ENCODE measurements around the gene CKS1B.
A peak's percentile ranks its signal among the peaks of the same experiment; 100 is the strongest.

Gene CKS1B

DNA sequence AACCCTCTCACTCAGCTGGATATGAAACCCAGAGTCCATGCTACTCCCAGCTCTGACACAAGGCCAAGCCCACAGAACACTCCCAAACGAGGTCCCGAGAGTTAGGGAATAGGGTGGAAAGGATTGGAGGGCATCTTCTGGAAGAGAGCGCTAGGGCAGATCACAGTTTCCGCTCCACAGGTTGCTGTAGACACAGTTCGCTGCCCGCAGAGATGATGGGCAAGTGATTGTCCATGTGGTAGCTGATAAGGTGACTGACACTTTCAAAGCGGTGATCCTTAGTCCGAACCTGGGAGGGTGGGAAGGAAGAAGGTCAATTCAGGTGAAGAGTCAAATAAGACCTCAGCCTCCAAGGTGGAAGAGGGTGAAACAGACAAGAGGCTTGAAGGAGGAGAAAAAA, 10.8 kb upstream of the CKS1B start:
- TF ChIP-seq POLR2AphosphoS5 (IDR thresholded peaks at IDR 0.05; ENCODE audit: low read depth, low read length) (no peak; the same call in 1 of the 2 replicates), TAF1 (IDR thresholded peaks at IDR 0.05; ENCODE audit: borderline replicate concordance, insufficient read depth, low read length) (no peak), SIN3A (IDR thresholded peaks at IDR 0.05; ENCODE audit: borderline replicate concordance, insufficient read depth, low read length) (no peak), FOXP2 (optimal IDR thresholded peaks at IDR 0.05; ENCODE audit: borderline replicate concordance, extremely low read depth, extremely low read length, insufficient read depth) (no peak)
- TF ChIP-seq, protein P1, sequence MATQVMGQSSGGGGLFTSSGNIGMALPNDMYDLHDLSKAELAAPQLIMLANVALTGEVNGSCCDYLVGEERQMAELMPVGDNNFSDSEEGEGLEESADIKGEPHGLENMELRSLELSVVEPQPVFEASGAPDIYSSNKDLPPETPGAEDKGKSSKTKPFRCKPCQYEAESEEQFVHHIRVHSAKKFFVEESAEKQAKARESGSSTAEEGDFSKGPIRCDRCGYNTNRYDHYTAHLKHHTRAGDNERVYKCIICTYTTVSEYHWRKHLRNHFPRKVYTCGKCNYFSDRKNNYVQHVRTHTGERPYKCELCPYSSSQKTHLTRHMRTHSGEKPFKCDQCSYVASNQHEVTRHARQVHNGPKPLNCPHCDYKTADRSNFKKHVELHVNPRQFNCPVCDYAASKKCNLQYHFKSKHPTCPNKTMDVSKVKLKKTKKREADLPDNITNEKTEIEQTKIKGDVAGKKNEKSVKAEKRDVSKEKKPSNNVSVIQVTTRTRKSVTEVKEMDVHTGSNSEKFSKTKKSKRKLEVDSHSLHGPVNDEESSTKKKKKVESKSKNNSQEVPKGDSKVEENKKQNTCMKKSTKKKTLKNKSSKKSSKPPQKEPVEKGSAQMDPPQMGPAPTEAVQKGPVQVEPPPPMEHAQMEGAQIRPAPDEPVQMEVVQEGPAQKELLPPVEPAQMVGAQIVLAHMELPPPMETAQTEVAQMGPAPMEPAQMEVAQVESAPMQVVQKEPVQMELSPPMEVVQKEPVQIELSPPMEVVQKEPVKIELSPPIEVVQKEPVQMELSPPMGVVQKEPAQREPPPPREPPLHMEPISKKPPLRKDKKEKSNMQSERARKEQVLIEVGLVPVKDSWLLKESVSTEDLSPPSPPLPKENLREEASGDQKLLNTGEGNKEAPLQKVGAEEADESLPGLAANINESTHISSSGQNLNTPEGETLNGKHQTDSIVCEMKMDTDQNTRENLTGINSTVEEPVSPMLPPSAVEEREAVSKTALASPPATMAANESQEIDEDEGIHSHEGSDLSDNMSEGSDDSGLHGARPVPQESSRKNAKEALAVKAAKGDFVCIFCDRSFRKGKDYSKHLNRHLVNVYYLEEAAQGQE (IDR thresholded peaks at IDR 0.05; ENCODE audit: insufficient read depth in 1 of 2, low read depth in 2 of 2, low read length in 2 of 2) = no peak

DNA sequence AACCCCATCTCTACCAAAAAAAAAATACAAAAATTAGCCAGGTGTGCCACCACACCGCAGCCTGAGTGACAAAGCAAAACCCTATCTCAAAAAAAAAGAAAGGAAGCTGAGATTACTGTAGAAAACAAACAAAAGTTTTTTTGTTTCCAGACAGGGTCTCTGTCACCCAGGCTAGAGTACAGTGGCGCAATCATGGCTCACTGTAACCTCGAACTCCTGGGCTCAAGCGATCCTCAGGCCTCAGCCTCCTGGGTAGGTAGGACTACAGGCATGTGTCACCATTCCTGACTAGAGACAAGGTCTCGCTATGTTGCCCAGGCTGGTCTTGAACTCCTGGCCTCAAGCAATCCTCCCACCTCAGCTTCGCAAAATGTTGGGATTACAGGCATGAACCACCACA, 10.1 kb upstream of the CKS1B start:
- TF ChIP-seq SIN3A (IDR thresholded peaks at IDR 0.05; ENCODE audit: borderline replicate concordance, insufficient read depth, low read length) (no peak), TAF1 (IDR thresholded peaks at IDR 0.05; ENCODE audit: borderline replicate concordance, insufficient read depth, low read length) (no peak), POLR2AphosphoS5 (IDR thresholded peaks at IDR 0.05; ENCODE audit: low read depth, low read length) (no peak), FOXP2 (optimal IDR thresholded peaks at IDR 0.05; ENCODE audit: borderline replicate concordance, extremely low read depth, extremely low read length, insufficient read depth) (no peak)
- TF ChIP-seq, protein P1 (IDR thresholded peaks at IDR 0.05; ENCODE audit: insufficient read depth in 1 of 2, low read depth in 2 of 2, low read length in 2 of 2) = no peak

DNA sequence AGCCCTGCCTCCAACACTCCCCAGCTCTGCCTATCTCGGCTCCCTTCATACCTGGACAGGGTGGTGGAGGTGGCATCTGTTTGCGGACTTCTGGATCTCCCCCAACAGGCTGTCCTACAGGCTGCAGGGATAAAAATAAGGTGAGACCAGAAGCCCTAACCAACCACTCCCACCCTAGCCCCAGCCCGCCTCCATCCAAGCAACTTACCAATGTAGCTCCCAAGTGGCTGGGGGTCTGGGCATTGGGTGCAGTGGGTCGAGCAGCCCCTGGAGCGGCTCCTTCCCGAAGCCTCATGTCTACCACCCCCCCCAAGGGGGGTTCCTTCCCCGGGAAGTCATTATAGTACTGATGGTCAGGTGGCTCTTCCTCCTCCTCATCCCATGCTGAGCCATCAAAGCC, 8.4 kb upstream of the CKS1B start:
- no peak for TF ChIP-seq TAF1 (IDR thresholded peaks at IDR 0.05; ENCODE audit: borderline replicate concordance, insufficient read depth, low read length)
- no peak for TF ChIP-seq SIN3A (IDR thresholded peaks at IDR 0.05; ENCODE audit: borderline replicate concordance, insufficient read depth, low read length)
- no peak for TF ChIP-seq POLR2AphosphoS5 (IDR thresholded peaks at IDR 0.05; ENCODE audit: low read depth, low read length)
- no peak for TF ChIP-seq FOXP2 (optimal IDR thresholded peaks at IDR 0.05; ENCODE audit: borderline replicate concordance, extremely low read depth, extremely low read length, insufficient read depth)
- TF ChIP-seq, protein P1 (IDR thresholded peaks at IDR 0.05; ENCODE audit: insufficient read depth in 1 of 2, low read depth in 2 of 2, low read length in 2 of 2) = no peak

DNA sequence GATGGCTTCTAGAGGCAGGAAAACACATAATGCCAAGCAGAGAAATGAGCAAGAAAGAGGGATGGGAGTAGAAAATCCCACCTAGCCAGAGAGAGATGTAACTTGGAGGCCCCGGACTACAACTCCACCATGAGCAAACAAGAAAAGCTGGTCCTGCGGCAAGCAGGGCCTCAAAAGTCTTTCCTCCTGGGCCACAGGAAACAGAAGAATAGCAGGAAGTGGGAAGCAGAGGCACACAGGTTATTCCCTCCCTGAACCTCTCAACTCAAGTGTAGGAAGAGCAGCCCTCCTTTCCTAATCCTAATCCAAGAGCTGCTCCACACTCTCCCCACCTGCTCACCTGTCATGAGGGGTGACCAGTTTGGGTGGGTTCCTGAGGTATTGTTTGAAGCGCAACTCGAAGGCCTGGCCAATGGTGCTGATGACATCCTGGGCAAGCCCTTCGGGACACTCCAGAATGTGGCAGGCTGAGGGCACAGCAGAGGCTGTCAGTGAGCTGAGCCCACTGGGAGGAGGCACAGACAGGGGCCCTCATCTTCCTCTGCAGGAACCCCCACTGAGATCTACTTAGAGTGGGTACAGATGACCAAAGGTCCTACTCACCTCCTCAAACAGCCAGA, 7.0 kb upstream of the CKS1B start:
- TF ChIP-seq FOXP2 (optimal IDR thresholded peaks at IDR 0.05; ENCODE audit: borderline replicate concordance, extremely low read depth, extremely low read length, insufficient read depth) (no peak), TAF1 (IDR thresholded peaks at IDR 0.05; ENCODE audit: borderline replicate concordance, insufficient read depth, low read length) (no peak), SIN3A (IDR thresholded peaks at IDR 0.05; ENCODE audit: borderline replicate concordance, insufficient read depth, low read length) (no peak), POLR2AphosphoS5 (IDR thresholded peaks at IDR 0.05; ENCODE audit: low read depth, low read length) (0 out of 2 replicates have a peak, but pooled peaks have one; percentile 34)
- TF ChIP-seq, protein P1 (IDR thresholded peaks at IDR 0.05; ENCODE audit: insufficient read depth in 1 of 2, low read depth in 2 of 2, low read length in 2 of 2) = no peak
